IMR-90 (cell line): ENCODE results near the gene ZNHIT2. TPM values are rescaled to one million over a fixed set of nuclear protein-coding genes. Genes with fewer than 3 reads are reported as not detected.

ENCODE experiments used
- ATAC-seq: fragments of 200-7000 bp; cut with Tn5 transposase; 2 replicates; pipeline ENCODE4 v1.9.1; 2020; ENCODE audit warnings: low read depth, mild to moderate bottlenecking, moderate library complexity
- BruUV-seq: library from RNA; stranded (reverse); fragments of 400-500 nt; replicated peaks from 2 replicates; lab custom pipeline; 2021; lab: Mats Ljungman, UMichigan
- CTCF ChIA-PET: fragments of 300-600 bp; formaldehyde crosslinking; extraction: SDS; loops from one replicate; lab custom pipeline; 2021; ENCODE audit warnings: antibody characterized with exemption; lab: Yijun Ruan, JAX
- POLR2A ChIA-PET: fragments of 300-600 bp; sonication (Branson Sonifier 250); formaldehyde crosslinking; loops from one replicate; lab custom pipeline; 2022; ENCODE audit warnings: antibody characterized with exemption; ENCODE audit not compliant: unreplicated experiment; lab: Charles Lee
- DNase-seq: peaks from one replicate; pipeline ENCODE4 v3.0.0; 2013
- H2AFZ ChIP-seq: replicated peaks from 2 replicates; pipeline ENCODE3; 2013; ENCODE audit warnings: low read length, mild to moderate bottlenecking; ENCODE audit not compliant: poor library complexity
- H2AK5ac ChIP-seq: 2 replicates; pipeline ENCODE4 v1.6.1; 2013; ENCODE audit warnings: low read depth, low read length, inconsistent platforms
- H2AK9ac ChIP-seq: replicated peaks from 2 replicates; pipeline ENCODE3; 2013; ENCODE audit warnings: mild to moderate bottlenecking, low read depth, low read length, moderate library complexity; ENCODE audit not compliant: poor library complexity
- H2BK120ac ChIP-seq: 2 replicates; pipeline ENCODE4 v1.6.1; 2013; ENCODE audit warnings: low read depth, low read length, inconsistent platforms
- H2BK15ac ChIP-seq: 3 replicates; pipeline ENCODE4 v1.6.1; 2013; ENCODE audit warnings: low read depth, low read length, inconsistent platforms
- H2BK20ac ChIP-seq: 2 replicates; pipeline ENCODE4 v1.6.1; 2013; ENCODE audit warnings: low read depth, mild to moderate bottlenecking, inconsistent platforms, low read length, moderate library complexity
- H2BK5ac ChIP-seq: 2 replicates; pipeline ENCODE4 v1.6.1; 2013; ENCODE audit warnings: mild to moderate bottlenecking, low read depth, low read length, inconsistent platforms; ENCODE audit not compliant: poor library complexity, severe bottlenecking
- H3K14ac ChIP-seq: replicated peaks from 2 replicates; pipeline ENCODE4 v1.6.1; 2013; ENCODE audit warnings: low read depth, low read length, inconsistent platforms
- H3K18ac ChIP-seq: 2 replicates; pipeline ENCODE4 v1.6.1; 2013; ENCODE audit warnings: low read depth, low read length, control low read depth
- H3K23ac ChIP-seq: 2 replicates; pipeline ENCODE4 v1.6.1; 2013; ENCODE audit warnings: low read depth, low read length, inconsistent platforms
- H3K27ac ChIP-seq: 2 replicates; pipeline ENCODE4 v1.5.1; 2013; ENCODE audit warnings: mild to moderate bottlenecking, control low read depth, low read length; ENCODE audit not compliant: insufficient read depth
- H3K27me3 ChIP-seq: 2 replicates; pipeline ENCODE4 v1.6.1; 2013; ENCODE audit warnings: low read length; ENCODE audit not compliant: control insufficient read depth, insufficient read depth
- H3K36me3 ChIP-seq: 2 replicates; pipeline ENCODE4 v1.6.1; 2013; ENCODE audit warnings: low read length, mixed read lengths; ENCODE audit not compliant: control insufficient read depth, insufficient read depth
- H3K4ac ChIP-seq: 2 replicates; pipeline ENCODE4 v1.6.1; 2013; ENCODE audit warnings: low read depth, low read length, inconsistent platforms
- H3K4me1 ChIP-seq: 2 replicates; pipeline ENCODE4 v1.6.1; 2013; ENCODE audit warnings: low read length, mixed read lengths; ENCODE audit not compliant: control insufficient read depth, insufficient read depth
- H3K4me2 ChIP-seq: 2 replicates; pipeline ENCODE4 v1.6.1; 2013; ENCODE audit warnings: low read depth, mild to moderate bottlenecking, control low read depth, low read length, moderate library complexity
- H3K4me3 ChIP-seq: 2 replicates; pipeline ENCODE4 v1.5.1; 2013; ENCODE audit warnings: low read depth, mild to moderate bottlenecking, control low read depth, low read length, moderate library complexity; ENCODE audit not compliant: insufficient read depth
- H3K56ac ChIP-seq: 2 replicates; pipeline ENCODE4 v1.6.1; 2013; ENCODE audit warnings: low read length, inconsistent platforms; ENCODE audit not compliant: insufficient read depth; ENCODE audit errors: extremely low read depth
- H3K79me1 ChIP-seq, 2 experiments: 2 replicates each; pipeline ENCODE4 v1.6.1; 2013; ENCODE audit warnings: low read length in 2 of 2, inconsistent platforms in 1 of 2, low read depth in 1 of 2
- H3K9ac ChIP-seq: 2 replicates; pipeline ENCODE4 v1.6.1; 2013; ENCODE audit warnings: low read depth, low read length, control low read depth
- H3K9me1 ChIP-seq: 2 replicates; pipeline ENCODE4 v1.6.1; 2013; ENCODE audit warnings: low read length, inconsistent platforms; ENCODE audit not compliant: insufficient read depth
- H3K9me3 ChIP-seq: 2 replicates; pipeline ENCODE4 v1.6.1; 2013; ENCODE audit warnings: low read length; ENCODE audit not compliant: control insufficient read depth, insufficient read depth
- H4K20me1 ChIP-seq: 2 replicates; pipeline ENCODE4 v1.6.1; 2013; ENCODE audit warnings: low read length, inconsistent platforms; ENCODE audit not compliant: insufficient read depth
- H4K5ac ChIP-seq: 2 replicates; pipeline ENCODE4 v1.6.1; 2013; ENCODE audit warnings: mild to moderate bottlenecking, low read depth, low read length, control low read depth
- H4K8ac ChIP-seq, 2 experiments: 2 replicates each; pipeline ENCODE4 v1.6.1; 2013; ENCODE audit warnings: low read depth in 2 of 2, low read length in 2 of 2, control low read depth in 1 of 2, inconsistent platforms in 1 of 2
- H4K91ac ChIP-seq: 2 replicates; pipeline ENCODE4 v1.6.1; 2013; ENCODE audit warnings: low read depth, low read length, inconsistent platforms; ENCODE audit not compliant: insufficient read depth
- BHLHE40 ChIP-seq: fragments of 150-350 bp; IDR thresholded peaks from 2 replicates; pipeline ENCODE4 v1.6.1; 2016; ENCODE audit warnings: mild to moderate bottlenecking, low read depth, low read length
- CEBPB ChIP-seq: IDR thresholded peaks from 2 replicates; pipeline ENCODE4 v1.6.1; 2012; ENCODE audit warnings: low read depth, low read length, improper control_type of control experiment
- CHD1 ChIP-seq: IDR thresholded peaks from 2 replicates; pipeline ENCODE4 v1.6.1; 2012; ENCODE audit warnings: low read depth, low read length, improper control_type of control experiment
- CTCF ChIP-seq: conservative IDR thresholded peaks from 2 replicates; pipeline ENCODE4 v1.5.1; 2012; ENCODE audit warnings: mild to moderate bottlenecking, low read depth, low read length, improper control_type of control experiment
- ELK1 ChIP-seq: fragments of 150-350 bp; IDR thresholded peaks from 2 replicates; pipeline ENCODE4 v1.6.1; 2016; ENCODE audit warnings: low read depth, mild to moderate bottlenecking, low read length, moderate library complexity, borderline replicate concordance
- FOS ChIP-seq: fragments of 150-350 bp; IDR thresholded peaks from 2 replicates; pipeline ENCODE4 v1.6.1; 2016; ENCODE audit warnings: low read depth, low read length
- MAFK ChIP-seq: IDR thresholded peaks from 2 replicates; pipeline ENCODE4 v1.6.1; 2012; ENCODE audit warnings: low read depth, low read length, improper control_type of control experiment
- MAZ ChIP-seq: IDR thresholded peaks from 2 replicates; pipeline ENCODE4 v1.6.1; 2012; ENCODE audit warnings: low read depth, mild to moderate bottlenecking, low read length, improper control_type of control experiment, moderate library complexity, borderline replicate concordance
- MXI1 ChIP-seq: IDR thresholded peaks from 2 replicates; pipeline ENCODE4 v1.6.1; 2012; ENCODE audit warnings: low read depth, mild to moderate bottlenecking, low read length, moderate library complexity, borderline replicate concordance
- NFE2L2 ChIP-seq: fragments of 150-350 bp; IDR thresholded peaks from 2 replicates; pipeline ENCODE4 v1.6.1; 2016; ENCODE audit warnings: low read depth, mild to moderate bottlenecking, low read length
- POLR2A ChIP-seq: IDR thresholded peaks from 2 replicates; pipeline ENCODE4 v1.6.1; 2012; ENCODE audit warnings: mild to moderate bottlenecking, low read depth, low read length
- RAD21 ChIP-seq: IDR thresholded peaks from 2 replicates; pipeline ENCODE4 v1.6.1; 2012; ENCODE audit warnings: low read length, improper control_type of control experiment
- RCOR1 ChIP-seq: IDR thresholded peaks from 2 replicates; pipeline ENCODE4 v1.6.1; 2012; ENCODE audit warnings: mild to moderate bottlenecking, low read length, improper control_type of control experiment; ENCODE audit not compliant: insufficient replicate concordance
- RFX5 ChIP-seq: IDR thresholded peaks from 2 replicates; pipeline ENCODE4 v1.8.0; 2012; ENCODE audit warnings: low read depth, mild to moderate bottlenecking, low read length, moderate library complexity
- SMC3 ChIP-seq: fragments of 150-350 bp; IDR thresholded peaks from 2 replicates; pipeline ENCODE4 v1.6.1; 2016; ENCODE audit warnings: low read depth, mild to moderate bottlenecking, antibody characterized with exemption, low read length, moderate library complexity
- WGBS, 2 experiments: methylation state at CpG; one replicate each; pipeline versions ENCODE4 v1.1.5 to v1.1.7; 2013; ENCODE audit warnings: missing lambda C conversion rate in 2 of 2; ENCODE audit not compliant: insufficient read length in 1 of 2; ENCODE audit errors: extremely low coverage in 2 of 2; 5-methylcytosine and 5-hydroxymethylcytosine counted together
- dilution Hi-C: fragments of 300-500 bp; cut with HindIII; formaldehyde crosslinking; loops from one replicate; pipeline ENCODE4 v1.14.3; 2018; ENCODE audit warnings: low sequenced_read_pairs; ENCODE audit not compliant: unreplicated experiment
- in situ Hi-C: fragments of 300-500 bp; cut with MboI; formaldehyde crosslinking; loops from 3 replicates; pipeline ENCODE4 v1.14.3; 2019; ENCODE audit warnings: low sequenced_read_pairs, inconsistent platforms, mixed read lengths
- intact Hi-C: fragments of 100-400 bp; cut with micrococcal nuclease; formaldehyde crosslinking; loops from 2 replicates; pipeline ENCODE4 v1.10.0; 2022
- polyA plus RNA-seq, 3 experiments: library from polyadenylated mRNA; depleted of rRNA; stranded (reverse); fragments of >200 nt; gene quantifications; 2 replicates each; pipeline ENCODE4 v1.2.3, GENCODE V29; 2012; ENCODE audit warnings: low replicate concordance in 1 of 3
- total RNA-seq: library from RNA; depleted of rRNA; stranded (reverse); fragments of >200 nt; gene quantifications from 2 replicates; pipeline ENCODE4 v1.2.3, GENCODE V29; 2012
- TF ChIP-seq, protein P1 (sequence below): fragments of 150-350 bp; IDR thresholded peaks from 2 replicates; pipeline ENCODE4 v1.6.1; 2017; ENCODE audit warnings: mild to moderate bottlenecking, antibody characterized with exemption, low read length, low read depth

Gene ZNHIT2
- total and polyA plus RNA-seq, 2 of the 4 experiments (the other 2 are of a cell fraction): 3.9 to 5.9 TPM

DNA sequence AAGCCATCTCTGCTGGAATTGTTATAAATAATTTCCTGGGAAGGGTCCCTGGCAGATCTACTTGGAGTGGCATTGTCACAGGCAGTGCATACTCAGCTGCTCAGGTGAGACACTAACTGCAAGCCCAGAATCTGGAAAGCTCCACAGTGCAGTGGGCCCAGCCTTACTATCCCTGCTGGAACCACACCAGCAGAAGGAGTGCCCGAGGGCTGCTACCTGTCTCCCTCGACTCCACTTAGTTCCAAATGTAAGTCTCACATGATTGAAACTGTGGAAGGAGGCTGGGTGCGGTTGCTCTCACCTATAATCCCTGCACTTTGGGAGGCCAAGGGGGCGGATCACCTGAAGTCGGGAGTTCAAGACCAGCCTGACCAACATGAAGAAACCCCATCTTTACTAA, 31.2 kb upstream of the ZNHIT2 start:
- Histone ChIP-seq H3K4me3 (no peak overlapping the region), H3K9me1 (no peaks in the 10 kb centered on the region), H2AK5ac (no peak overlapping the region), H3K27me3 (peaks cover 12% of the 10 kb centered on the region), H4K8ac (no peak overlapping the region), H4K91ac (no peak overlapping the region), H3K14ac (no peak overlapping the region), H4K5ac (no peak overlapping the region), H3K9ac (no peak overlapping the region), H3K4ac (no peak overlapping the region), H2AFZ (peak overlapping the region; percentile 51), H3K56ac (no peak overlapping the region), H3K18ac (no peak overlapping the region), H2BK20ac (no peak overlapping the region), H3K23ac (no peak overlapping the region), H3K36me3 (no peaks in the 10 kb centered on the region), H2BK120ac (no peak overlapping the region), H3K9me3 (peaks cover 3% of the 10 kb centered on the region; the same call in 1 of the 2 replicates), H3K4me1 (peaks cover 2% of the 10 kb centered on the region), H2BK15ac (no peak overlapping the region), H3K27ac (no peak overlapping the region), H4K20me1 (no peaks in the 10 kb centered on the region), H3K4me2 (no peak overlapping the region), H2AK9ac (no peak overlapping the region), H3K79me1 (no peaks in the 10 kb centered on the region), H2BK5ac (no peak overlapping the region)
- TF ChIP-seq BHLHE40: no peak
- no peak for TF ChIP-seq RCOR1
- no peak for TF ChIP-seq RFX5
- no peak for TF ChIP-seq POLR2A
- TF ChIP-seq MXI1: no peak
- TF ChIP-seq, protein P1, sequence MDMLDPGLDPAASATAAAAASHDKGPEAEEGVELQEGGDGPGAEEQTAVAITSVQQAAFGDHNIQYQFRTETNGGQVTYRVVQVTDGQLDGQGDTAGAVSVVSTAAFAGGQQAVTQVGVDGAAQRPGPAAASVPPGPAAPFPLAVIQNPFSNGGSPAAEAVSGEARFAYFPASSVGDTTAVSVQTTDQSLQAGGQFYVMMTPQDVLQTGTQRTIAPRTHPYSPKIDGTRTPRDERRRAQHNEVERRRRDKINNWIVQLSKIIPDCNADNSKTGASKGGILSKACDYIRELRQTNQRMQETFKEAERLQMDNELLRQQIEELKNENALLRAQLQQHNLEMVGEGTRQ: no peak
- no peak for TF ChIP-seq FOS
- no peak for TF ChIP-seq RAD21
- TF ChIP-seq MAZ: no peak
- TF ChIP-seq NFE2L2: no peak
- TF ChIP-seq CTCF: no peak
- TF ChIP-seq MAFK: no peak
- no peak for TF ChIP-seq SMC3
- TF ChIP-seq CEBPB: no peak
- no peak for TF ChIP-seq ELK1
- no peak for TF ChIP-seq CHD1
- no peak for DNase-seq
- WGBS, 2 experiments: no CpG with 5 or more reads among the region's 5 CpGs
- ChIA-PET CTCF (no interaction called here), POLR2A (no interaction called here)
- dilution Hi-C loops (no loop called here), intact Hi-C loops (no loop called here), in situ Hi-C loops (no loop called here)
- BruUV-seq: no TSS peak
- ATAC-seq: no peak
